ENCODE results near the gene STRN4. TPM values are rescaled to one million over a fixed set of nuclear protein-coding genes. Genes with fewer than 3 reads are reported as not detected.

The STRN4 gene
- total RNA-seq, 2 donors from 2014 or later = 69.2 to 74.9 TPM

- ATAC-seq (peak; percentile 57), DNase-seq (peak in 1 of 2 donors; percentile 85)
Observed at GRCh38 chr19:46753420-46754155, 7.3 kb upstream of the STRN4 start.

DNA sequence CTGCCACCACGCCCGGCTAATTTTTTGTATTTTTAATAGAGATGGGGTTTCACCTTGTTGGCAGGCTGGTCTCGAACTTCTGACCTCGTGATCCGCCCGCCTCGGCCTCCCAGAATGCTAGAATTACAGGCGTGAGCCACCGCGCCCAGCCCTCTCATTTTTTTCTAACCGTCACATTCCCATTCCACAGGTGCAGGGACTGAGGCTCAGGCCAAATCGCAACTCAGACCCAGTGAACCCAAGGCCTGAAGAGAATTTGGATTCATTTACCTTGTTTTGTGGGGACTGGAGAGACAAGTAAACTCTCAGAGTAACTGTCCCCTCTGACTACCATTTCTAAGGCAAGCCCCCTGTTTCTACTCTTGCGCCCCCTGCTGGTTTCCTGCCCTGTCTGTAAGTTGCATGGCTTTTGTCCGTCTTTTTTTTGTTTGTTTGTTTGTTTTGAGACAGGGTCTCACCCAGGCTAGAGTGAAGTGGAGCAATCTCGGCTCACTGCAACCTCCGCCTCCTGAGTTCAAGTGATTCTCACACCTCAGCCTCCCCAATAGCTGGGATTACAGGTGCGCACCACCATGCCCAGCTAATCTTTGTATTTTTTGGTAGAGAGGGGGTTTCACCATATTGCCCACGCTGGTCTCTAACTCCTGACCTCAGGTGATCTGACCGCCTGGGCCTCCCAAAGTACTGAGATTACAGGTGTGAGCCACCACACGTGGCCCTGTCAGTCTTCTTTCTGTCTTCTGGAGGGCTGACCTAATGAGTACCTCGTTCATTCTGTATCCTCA is 2.3 kb upstream of the STRN4 start:
- DNase-seq = peak in 1 of 2 donors; percentile 86
- intact Hi-C loops (cut with DNase I, micrococcal nuclease) = no loop called here
- no peak for ATAC-seq

More at GRCh38 chr19:46753420-46754155, 7.3 kb upstream of the STRN4 start:
- intact Hi-C loops (cut with DNase I, micrococcal nuclease) = no loop called here

DNA sequence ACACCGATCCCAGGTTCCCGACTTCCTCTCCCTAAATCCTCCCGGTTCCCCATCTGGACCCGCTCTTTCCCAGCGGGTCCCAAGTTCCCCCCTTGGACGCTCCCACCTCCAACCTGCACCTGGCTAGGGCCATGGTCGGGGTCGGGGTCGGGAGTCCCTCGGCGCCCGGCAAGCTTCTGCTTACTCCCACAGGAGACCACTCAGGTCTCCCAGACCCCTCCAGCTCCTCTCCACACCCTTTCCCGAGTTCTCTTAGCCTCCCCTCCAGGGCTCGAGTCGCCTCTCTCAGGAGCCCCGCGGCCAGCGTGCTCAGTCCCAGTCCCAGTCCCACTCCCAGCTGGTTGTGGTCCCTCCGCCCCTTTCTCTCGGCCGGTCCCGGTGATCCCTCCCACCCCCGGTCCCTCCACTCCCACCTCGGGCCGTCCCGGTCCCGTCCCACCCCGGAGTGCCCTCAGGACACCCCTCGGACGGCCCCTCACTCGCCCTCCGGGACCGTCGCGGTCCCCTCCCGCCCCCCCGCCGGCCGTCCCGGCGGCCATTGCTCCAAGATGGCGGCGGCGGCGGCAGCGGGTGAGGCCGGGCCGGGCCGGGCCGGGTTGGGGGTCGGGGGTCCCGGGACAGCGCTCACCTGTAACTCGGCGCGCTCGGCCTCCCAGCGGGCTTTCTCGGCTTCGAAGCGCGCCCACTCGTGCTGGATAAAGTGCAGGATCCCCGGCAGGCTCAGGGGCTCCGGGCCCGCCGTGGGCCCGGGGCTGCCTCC is 549 bp downstream of the STRN4 start, which contains the start of gene FKRP:
FKRP (plus strand) TSS at position 537 of the 760 bp plus-strand sequence. CDS start 9,394 bp downstream, outside the sequence.
- DNase-seq = no peak
- intact Hi-C loops (cut with DNase I, micrococcal nuclease) = no loop called here
- peak; percentile 58 for ATAC-seq

DNA sequence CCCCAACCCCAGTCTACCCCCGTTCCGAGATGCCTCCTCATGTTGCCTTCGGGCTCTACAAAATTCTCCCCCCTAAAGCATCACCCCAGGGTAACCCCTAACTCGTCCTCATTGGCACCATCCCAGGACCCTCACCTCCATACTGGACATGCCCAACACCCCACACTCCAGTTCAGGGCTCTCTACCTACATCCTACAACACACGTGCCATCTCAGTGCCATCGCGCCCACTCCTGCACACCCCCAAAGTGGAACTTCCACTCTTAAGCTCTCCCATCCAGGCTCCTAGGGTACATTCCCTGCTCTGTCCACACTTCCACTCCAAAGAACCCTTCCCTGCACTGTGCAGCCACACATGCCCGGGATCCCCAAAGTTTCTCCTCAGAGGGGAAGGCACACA is 1.2 kb downstream of the STRN4 start:
- ATAC-seq (peak; percentile 26), DNase-seq (no peak)
- intact Hi-C loops (cut with DNase I, micrococcal nuclease) = no loop called here

- DNase-seq (no peak), ATAC-seq (no peak)
- intact Hi-C loops (cut with DNase I, micrococcal nuclease) = no loop called here
Observed at GRCh38 chr19:46744005-46744691, 2.1 kb downstream of the STRN4 start.

GRCh38 chr19:46742926-46743480 is 3.2 kb downstream of the STRN4 start:
- DNase-seq (no peak), ATAC-seq (no peak)
- intact Hi-C loops (cut with DNase I, micrococcal nuclease) = no loop called here

GRCh38 chr19:46741447-46741846 is 4.8 kb downstream of the STRN4 start:
- ATAC-seq (no peak), DNase-seq (no peak)
- intact Hi-C loops (cut with DNase I, micrococcal nuclease) = no loop called here

DNA sequence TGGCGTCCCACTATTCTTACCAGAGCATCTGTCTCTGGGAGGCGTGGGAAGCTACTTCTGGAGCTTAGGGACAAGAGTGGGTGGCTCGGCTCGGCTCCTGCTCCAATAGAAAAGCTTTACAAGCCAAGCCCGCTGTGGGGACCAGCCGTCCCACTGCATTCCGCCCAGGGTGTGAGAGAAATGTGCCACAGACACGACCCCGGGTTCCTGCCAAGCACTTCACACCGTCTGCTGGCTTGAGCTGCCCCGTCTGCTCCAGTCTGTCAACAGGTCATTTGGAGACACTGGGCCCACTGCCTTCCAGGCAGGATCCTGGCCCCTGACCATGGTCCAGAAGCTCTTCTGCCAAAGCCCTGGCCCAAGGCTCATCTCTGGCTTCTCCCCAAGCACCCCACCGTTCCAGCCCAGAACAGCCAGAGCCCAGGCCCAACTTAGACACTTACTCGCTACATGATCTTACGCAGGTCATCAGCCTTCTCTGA is 6.9 kb downstream of the STRN4 start:
- DNase-seq (no peak), ATAC-seq (peak; percentile 8)
- intact Hi-C loops (cut with DNase I, micrococcal nuclease) = no loop called here

DNA sequence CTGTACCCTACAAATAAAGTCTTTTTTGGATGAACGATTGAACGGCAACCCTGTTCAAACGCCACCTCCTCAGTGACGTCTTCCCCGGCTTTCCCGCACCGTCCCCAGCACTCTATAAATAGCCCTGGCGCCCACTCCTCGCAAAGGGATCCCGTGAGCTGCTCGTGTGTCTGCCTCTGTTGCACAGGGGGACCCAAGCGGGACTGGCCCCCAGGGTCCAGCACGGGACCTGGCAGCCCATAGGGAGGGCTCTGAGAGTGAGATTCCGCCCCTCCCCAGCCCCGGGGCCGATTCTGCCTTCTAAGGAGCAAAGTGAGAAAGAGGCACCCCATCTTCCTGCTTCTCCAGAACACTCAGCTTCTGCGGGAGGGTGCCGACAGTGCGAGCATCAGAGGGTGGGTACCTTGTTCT is 8.5 kb downstream of the STRN4 start:
- DNase-seq = no peak
- no peak for ATAC-seq
- intact Hi-C loops (cut with DNase I, micrococcal nuclease) = no loop called here

DNA sequence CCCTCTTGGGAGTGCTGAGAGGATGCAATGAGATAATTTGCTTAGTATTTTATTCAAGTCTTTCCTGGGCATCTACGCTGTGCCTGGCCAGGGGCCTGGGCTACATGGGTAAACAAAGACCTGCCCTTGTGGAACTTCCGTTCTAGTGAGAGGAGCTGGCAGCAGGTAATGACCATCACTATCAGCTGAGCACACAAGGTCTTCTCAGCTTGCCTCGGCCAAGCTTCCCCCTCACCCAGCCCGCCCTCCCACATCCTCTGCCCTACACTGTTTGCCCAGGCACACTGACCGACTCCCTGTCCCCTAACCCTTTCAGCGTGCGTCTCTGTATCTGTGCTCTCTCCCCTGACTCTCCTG is 9.0 kb downstream of the STRN4 start:
- DNase-seq = no peak
- ATAC-seq = no peak
- intact Hi-C loops (cut with DNase I, micrococcal nuclease) = no loop called here

- ATAC-seq = no peak
- DNase-seq = no peak
- intact Hi-C loops (cut with DNase I, micrococcal nuclease) = no loop called here
Observed at GRCh38 chr19:46736531-46737297, 9.5 kb downstream of the STRN4 start.

DNA sequence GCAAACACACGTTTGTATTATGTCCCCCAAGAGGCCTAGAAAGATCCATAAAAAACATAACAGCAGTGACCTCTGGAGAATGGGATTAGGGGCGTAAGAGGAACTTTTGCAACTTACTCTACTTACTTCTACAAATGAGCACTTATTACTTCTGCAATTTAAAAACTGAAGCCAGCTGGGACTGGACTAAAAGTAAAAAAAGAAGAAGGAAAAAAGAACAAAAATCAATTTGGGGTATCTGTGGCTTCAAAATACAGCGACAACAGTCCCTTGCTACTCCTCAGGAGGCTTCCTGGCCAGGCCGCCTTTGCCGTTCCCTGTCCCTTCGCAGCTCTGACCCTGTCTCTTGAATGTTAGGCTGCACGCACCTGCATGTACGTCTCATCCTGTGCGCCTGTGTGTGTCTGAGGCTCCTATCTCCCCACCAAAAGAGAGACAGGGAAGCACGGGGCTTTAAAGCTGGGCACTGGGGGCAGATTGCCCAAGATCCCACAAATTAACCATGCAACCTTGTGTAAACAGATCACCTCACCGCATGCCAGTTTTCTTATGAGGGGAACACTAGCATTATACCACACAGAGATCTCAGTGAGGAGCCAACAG is 12.5 kb downstream of the STRN4 start:
- ATAC-seq (no peak), DNase-seq (no peak)
- intact Hi-C loops (cut with DNase I, micrococcal nuclease) = no loop called here

DNA sequence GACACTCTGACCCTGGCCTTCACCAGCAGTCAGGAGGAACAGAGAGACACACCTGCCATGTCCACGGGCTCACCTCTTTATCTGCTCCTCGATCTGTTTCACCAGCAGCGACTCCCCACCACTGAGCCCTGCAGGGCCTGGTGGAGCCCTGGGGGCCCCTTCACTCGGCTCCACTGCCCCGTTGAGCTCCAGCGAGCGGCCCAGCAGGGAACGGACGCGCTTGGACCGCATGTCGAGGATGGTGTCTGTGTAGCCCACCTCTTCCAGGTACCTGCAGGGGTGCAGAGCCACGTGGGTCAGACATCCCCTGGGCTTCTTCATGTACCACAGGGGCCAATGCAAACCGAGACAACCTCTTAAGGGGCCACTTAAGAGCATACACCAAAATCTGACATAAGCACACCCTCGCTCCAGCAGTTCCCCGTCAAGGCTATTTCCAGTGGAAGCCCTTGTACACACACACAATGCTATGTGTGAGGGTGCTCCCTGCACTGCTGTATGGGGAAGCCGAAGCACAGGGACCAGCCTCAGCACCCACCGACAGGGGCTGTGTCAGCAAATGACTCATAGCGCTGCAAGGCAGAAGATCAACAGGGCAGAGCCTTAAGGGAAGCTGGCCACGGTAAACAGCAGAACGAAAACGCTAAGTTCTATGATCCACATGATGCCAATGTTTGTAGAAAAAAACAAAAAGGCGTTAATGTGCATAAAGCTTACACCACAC is 13.1 kb downstream of the STRN4 start:
- intact Hi-C loops (cut with DNase I, micrococcal nuclease) = no loop called here
- no peak for DNase-seq
- ATAC-seq = no peak

GRCh38 chr19:46732172-46732938 is 13.9 kb downstream of the STRN4 start:
- DNase-seq (no peak), ATAC-seq (no peak)
- intact Hi-C loops (cut with DNase I, micrococcal nuclease) = no loop called here

GRCh38 chr19:46731584-46731983 is 14.7 kb downstream of the STRN4 start:
- ATAC-seq (no peak), DNase-seq (no peak)
- intact Hi-C loops (cut with DNase I, micrococcal nuclease) = no loop called here

DNA sequence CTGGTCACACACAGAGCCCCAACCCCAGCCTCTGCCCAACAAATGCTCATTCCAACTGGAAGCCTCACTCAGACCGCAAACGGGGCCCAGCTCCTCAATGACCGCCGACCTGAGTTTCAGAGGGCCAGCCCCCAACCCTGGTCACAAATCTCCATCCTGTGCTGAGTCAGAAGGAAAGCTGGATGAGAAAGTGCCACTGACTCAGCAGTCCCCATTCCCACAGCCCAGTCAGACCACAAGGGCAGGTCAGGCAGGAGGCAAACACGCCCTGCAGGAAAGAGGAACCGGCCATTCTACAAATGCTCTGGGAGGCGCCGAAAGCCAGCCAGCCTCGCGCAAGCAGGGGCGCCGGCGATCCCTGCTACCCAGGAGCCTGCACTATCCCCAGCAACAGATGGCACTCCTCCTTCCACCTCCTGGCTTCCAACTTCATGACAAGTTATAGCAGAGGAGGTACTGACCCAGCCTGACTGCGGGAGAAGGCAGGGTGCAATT is 15.2 kb downstream of the STRN4 start:
- intact Hi-C loops (cut with DNase I, micrococcal nuclease) = no loop called here
- ATAC-seq (peak; percentile 22), DNase-seq (no peak)
